ENCODE data around the gene EBF4. TPM values are rescaled to one million over a fixed set of nuclear protein-coding genes. Genes with fewer than 3 reads are reported as not detected.

The EBF4 gene
- total RNA-seq, 1 experiment from 2014 or later: 2.7 TPM

GRCh38 chr20:2751347-2751877 lies 58.8 kb downstream of the EBF4 start:
- H3K4me1 Mint-ChIP-seq: peaks cover 36% of the 10 kb centered on the region
- H3K27me3 Mint-ChIP-seq (ENCODE audit: low read depth): peaks cover 87% of the 10 kb centered on the region
- POLR2A ChIA-PET: interaction anchor here (0.7 kb wide), 1 partner anchor 10 kb away, joined by 3 read pairs; no protein-coding TSS in a partner anchor
- peak overlapping the region; percentile 72 for H3K4me3 Mint-ChIP-seq
- DNase-seq (ENCODE audit: low spot score): no peak
- no peak overlapping the region for H3K27ac Mint-ChIP-seq
- no peak for TF ChIP-seq TP53 (CRISPR knock-in tag; IDR thresholded peaks at IDR 0.05)
- no peak for TF ChIP-seq ZNF121 (CRISPR knock-in tag; IDR thresholded peaks at IDR 0.05)
- TF ChIP-seq SP1 (CRISPR knock-in tag; conservative IDR thresholded peaks at IDR 0.05): no peak
- no peak for TF ChIP-seq MAX (CRISPR knock-in tag; IDR thresholded peaks at IDR 0.05)
- no peak for TF ChIP-seq ZBTB21 (CRISPR knock-in tag; IDR thresholded peaks at IDR 0.05; ENCODE audit: borderline replicate concordance)
- no peak for TF ChIP-seq PRRX2 (CRISPR knock-in tag; IDR thresholded peaks at IDR 0.05)
- TF ChIP-seq ARID4B (CRISPR knock-in tag; IDR thresholded peaks at IDR 0.05; ENCODE audit: borderline replicate concordance): no peak
- TF ChIP-seq TEAD4 (CRISPR knock-in tag; IDR thresholded peaks at IDR 0.05): no peak
- TF ChIP-seq ZNF396 (CRISPR knock-in tag; IDR thresholded peaks at IDR 0.05; ENCODE audit: borderline replicate concordance): no peak
- TF ChIP-seq ZNF219 (CRISPR knock-in tag; IDR thresholded peaks at IDR 0.05; ENCODE audit: borderline replicate concordance): no peak
- TF ChIP-seq RELA (CRISPR knock-in tag; IDR thresholded peaks at IDR 0.05; ENCODE audit: borderline replicate concordance): no peak
- no peak for TF ChIP-seq GTF2I (CRISPR knock-in tag; conservative IDR thresholded peaks at IDR 0.05)
- TF ChIP-seq ATF1 (CRISPR knock-in tag; IDR thresholded peaks at IDR 0.05): no peak
- no peak for TF ChIP-seq CREM (CRISPR knock-in tag; IDR thresholded peaks at IDR 0.05)
- no peaks in the 10 kb centered on the region for H3K36me3 Mint-ChIP-seq
- no peak for ATAC-seq
- CTCF ChIA-PET: interaction anchor here (0.7 to 7.3 kb wide), 16 partner anchors 10 to 128 kb away, joined by 3 to 120 read pairs (median 8); partner anchors contain the start of gene CPXM1
- no peaks in the 10 kb centered on the region for H3K9me3 Mint-ChIP-seq

- Mint-ChIP-seq H3K9me3 (no peaks in the 10 kb centered on the region), H3K4me1 (peaks cover 37% of the 10 kb centered on the region), H3K27me3 (ENCODE audit: low read depth) (peaks cover 81% of the 10 kb centered on the region), H3K36me3 (no peaks in the 10 kb centered on the region), H3K4me3 (no peak overlapping the region; the same call in 1 of the 2 replicates), H3K27ac (no peak overlapping the region)
- ChIA-PET POLR2A (interaction anchor here (0.7 to 1.0 kb wide), 2 partner anchors 11 to 52 kb away, joined by 3 read pairs; no protein-coding TSS in a partner anchor), CTCF (interaction anchor here (0.6 to 7.3 kb wide), 27 partner anchors 11 to 290 kb away, joined by 3 to 120 read pairs (median 6); partner anchors contain the start of gene CPXM1)
- TF ChIP-seq MYBL2 (CRISPR knock-in tag; IDR thresholded peaks at IDR 0.05) (no peak), NFE2L1 (CRISPR knock-in tag; IDR thresholded peaks at IDR 0.05) (0 out of 2 replicates have a peak, but pooled peaks have one; percentile 8), SP1 (CRISPR knock-in tag; conservative IDR thresholded peaks at IDR 0.05) (0 out of 2 replicates have a peak, but pooled peaks have one; percentile 11), ZNF423 (CRISPR knock-in tag; IDR thresholded peaks at IDR 0.05) (0 out of 2 replicates have a peak, but pooled peaks have one; percentile 4), ZNF396 (CRISPR knock-in tag; IDR thresholded peaks at IDR 0.05; ENCODE audit: borderline replicate concordance) (no peak)
- DNase-seq (ENCODE audit: low spot score) (no peak), ATAC-seq (no peak)
Measured at GRCh38 chr20:2751878-2752566, 59.4 kb downstream of the EBF4 start.
